NCI-H2081 (cell line): ENCODE data around the gene CPLX1.
A peak's percentile ranks its signal among the peaks of the same experiment; 100 is the strongest.

Experiments used
- DNase-seq, 2 experiments: peaks; one replicate each; lab custom pipeline; 2025; lab: John Stamatoyannopoulos, UW

The CPLX1 gene

GRCh38 chr4:832536-832935 is 6.6 kb upstream of the CPLX1 start:
- DNase-seq: no peak

GRCh38 chr4:832108-832507 is 6.2 kb upstream of the CPLX1 start:
- no peak for DNase-seq

DNA sequence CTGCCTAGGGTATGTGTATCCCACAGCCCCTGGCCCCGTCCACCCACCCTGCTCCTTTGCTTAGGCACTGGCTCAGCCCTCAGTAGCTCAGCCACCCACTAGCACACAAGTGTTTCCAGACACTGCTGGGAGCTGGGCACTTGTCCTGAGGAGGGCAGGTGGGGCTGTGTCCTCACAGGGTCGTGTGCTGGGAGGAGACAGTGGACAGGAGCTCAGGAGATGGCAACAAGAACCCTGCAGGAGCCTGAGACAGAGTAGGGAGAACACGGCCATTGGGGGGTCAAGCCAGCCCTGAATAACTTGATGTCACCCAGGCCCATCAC is 5.5 kb upstream of the CPLX1 start:
- DNase-seq: no peak

GRCh38 chr4:830601-831482 is 4.9 kb upstream of the CPLX1 start:
- no peak for DNase-seq

DNA sequence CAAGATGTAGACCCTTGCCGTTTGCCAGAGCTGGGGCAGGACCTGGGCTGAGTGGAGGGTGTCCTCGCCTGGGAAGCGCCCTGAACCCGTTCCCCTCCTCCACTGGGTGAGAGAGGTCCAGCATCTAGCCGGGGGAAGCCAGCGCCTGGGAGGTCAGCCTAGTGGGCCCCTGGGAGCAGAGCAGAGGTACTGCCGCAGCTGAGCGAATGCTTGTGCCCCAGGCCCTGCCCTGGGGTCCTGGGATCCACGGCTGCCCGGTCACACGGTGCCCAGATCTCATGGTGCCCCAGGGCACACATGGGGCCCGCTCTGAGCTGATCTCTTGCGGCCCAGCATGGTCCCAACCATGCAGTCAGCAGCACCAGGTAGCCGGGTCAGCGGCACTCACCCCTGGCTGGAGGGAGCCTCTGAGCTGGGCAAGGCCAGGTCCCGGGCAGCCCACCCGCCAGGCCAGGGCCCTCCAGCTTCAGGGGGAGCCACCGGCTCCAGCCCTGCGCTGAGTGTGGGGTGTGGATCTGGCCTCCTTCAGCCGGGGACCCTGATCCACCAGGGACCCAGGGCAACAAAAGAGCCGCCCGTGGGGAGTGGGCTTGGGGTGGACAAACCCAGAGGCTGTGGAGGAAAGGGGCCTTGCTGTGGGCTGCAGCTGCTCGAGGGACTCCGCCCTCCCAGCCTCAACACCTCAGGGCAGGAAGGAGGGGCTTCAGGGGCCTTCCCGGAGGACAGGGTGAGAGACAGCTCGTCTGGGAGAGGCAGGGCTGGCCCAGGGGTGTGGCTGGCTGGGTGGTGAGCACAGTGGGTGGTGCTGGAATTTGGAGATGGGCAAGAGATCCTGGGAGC is 4.1 kb upstream of the CPLX1 start:
- DNase-seq: no peak

DNA sequence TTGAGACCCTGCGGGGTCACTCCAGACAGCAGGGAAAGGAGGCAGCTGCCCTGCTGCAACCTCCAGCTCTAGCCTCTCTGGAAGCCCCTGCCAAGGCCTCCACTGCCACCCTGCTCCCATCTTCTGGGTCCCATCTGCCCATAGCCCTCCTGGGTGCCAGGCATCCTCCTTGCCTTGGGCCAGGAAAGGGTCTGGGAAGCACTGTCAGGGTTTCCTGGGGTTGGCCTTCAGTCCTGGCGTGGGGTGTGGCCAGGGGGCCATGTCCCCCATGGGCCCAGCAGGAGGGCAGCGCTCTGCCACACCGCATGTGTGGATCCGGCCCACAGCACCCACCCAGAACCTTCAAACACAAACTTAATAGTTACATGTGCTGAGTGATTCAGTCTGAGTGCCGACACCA is 3.4 kb upstream of the CPLX1 start:
- DNase-seq: no peak

GRCh38 chr4:828641-829271 is 2.8 kb upstream of the CPLX1 start:
- DNase-seq: no peak

GRCh38 chr4:827209-828081 is 1.5 kb upstream of the CPLX1 start:
- no peak for DNase-seq

- no peak for DNase-seq
Measured at GRCh38 chr4:826508-827208, 729 bp upstream of the CPLX1 start.

DNA sequence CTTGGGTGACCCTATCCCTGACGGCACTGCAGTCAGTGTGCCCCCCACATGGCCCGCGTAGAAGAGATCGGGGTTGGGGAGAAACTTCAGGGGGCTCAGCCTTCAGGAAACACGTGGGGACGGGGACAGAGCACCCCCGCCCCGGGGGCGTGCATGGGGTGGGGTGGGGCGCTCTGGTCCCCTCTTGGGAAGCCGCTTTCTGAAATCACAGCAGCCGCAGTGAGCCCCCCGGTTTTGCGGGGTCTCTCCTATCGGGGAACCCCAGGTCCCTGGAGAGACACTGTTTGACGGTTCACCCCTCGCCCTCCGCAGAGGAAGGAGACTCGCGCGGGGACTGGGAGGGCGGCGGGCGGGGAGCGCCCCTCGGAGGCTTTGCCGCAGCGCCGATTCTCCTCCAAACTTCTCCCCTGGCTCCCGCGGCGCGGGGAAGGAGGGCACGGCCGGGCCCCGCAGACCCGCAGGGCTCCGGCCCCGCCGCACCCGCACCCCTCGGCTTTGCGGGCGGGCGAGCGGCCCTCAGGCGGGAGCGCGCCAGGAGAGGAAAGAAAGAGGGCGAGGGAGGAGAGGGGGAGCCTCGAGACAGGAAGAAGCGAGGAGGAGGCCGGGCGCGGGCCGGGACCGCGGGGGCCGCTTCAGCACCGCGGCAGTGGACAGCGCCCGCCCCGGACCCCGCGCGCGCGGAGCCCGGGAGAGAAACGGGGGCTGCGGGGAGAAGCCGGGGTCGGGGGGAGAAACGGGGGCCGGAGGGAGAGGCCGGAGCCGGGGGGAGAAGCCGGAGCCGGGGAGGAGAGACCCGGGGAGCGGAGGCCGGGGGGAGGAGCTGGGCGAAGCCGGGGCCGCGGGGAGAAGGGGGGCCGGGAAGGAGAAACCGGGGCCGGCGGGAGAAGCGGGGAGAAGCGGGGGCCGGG is 612 bp downstream of the CPLX1 start:
- peak; percentile 4 to 18 for DNase-seq

DNA sequence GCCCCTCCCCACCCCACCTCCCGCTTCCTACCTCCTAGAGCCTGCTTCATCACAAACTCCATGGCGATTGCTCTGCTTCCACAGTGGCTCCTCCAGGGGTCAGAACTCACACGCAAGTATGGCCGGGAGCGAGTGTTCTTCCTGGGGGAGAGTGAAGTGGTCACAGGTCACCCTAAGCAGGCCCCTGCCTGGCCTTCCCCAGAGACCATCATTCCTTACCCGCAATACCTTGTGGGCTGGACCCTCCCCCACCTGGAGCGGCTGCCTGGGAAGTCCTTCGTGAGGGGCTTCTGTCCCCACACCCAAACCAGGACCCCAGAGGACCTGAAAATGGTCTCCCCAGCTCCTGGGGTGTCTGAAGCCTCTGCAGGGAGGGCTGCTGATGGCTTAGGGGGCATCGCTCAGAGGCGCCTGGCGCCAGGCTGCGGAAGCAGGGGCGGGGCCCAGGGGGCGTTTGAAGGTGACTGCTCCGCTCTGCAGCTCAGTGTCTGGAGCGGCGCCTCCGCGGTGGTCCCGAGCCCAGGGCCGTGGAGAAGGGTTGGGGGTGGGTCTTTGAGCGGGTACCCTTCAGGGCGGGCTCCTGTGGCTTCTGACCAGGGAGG is 1.4 kb downstream of the CPLX1 start:
- no peak for DNase-seq

- no peak for DNase-seq
Measured at GRCh38 chr4:823761-824460, 2.0 kb downstream of the CPLX1 start.

DNA sequence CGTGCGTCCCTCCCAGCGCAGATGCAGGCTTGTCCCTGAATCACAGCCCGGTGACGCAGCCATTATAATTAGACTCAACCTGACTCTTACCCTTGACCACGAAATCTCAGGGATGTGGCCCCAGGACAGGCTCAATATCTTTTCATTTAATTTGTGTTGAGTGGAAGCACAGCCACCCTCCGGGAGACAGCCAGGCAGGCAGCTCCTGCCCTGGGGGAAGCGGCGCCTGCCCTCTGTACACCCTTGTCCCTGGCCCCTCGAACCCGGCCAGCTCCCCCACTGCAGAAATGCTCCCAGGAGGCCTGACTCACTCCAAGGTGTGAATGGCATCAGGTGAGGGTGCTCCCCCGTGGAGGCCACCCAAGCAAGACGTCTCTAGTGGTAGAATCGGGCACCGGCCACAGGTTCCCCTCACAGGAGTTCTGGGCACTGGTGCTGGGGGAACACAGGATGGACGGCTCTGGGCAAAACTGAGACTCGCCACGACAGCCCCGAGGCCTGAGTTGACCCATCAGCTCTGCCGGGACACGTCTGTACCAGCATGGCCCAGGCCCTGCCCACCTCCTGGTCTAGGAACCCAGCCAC is 2.7 kb downstream of the CPLX1 start:
- no peak for DNase-seq

GRCh38 chr4:822361-823175 is 3.4 kb downstream of the CPLX1 start:
- DNase-seq: no peak

GRCh38 chr4:821631-822030 is 4.3 kb downstream of the CPLX1 start:
- DNase-seq: no peak

- DNase-seq: no peak
Measured at GRCh38 chr4:821181-821591, 4.7 kb downstream of the CPLX1 start.

DNA sequence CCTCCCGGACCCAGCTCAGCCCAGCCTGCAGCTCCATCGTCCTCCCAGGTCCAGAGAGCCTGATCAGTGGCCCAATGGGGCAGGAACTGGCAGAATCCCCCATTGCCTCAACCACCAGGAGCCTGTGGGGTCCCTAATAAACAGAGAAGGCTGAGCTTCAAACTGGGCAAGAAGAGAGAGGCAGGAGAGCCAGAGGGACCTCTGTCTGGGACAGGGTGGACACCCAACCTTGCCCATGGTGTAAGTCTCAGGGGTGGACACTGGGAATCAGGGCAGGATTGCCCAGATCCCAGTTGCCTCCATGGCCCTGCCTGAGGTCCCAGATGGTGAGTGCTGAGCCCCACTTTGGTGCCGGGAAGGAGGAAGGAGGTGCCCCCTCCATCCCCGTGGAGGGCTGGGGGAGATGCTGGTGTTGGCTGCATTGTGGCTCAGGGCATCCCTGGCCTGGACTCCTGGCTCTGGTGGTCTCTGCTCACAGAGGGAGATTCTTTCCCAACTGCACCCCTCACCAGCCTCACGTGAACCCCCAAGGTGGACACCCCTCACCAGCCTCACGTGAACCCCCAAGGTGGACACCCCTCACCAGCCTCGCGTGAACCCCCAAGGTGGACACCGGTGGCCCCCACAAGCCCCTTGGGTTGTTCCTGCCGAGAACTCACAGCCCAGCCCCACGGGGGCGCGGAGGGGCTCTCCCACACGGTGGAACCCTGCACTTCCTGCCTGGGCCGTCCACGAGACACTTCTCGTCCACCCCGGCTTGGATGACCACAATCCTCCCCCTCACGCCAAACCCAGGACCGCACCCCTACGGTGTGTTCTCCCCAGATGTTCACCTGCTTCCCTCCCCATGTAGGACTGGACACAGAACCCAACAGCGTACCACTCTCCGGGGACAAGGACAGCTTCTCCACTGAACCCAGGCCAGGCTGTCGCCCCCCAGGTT is 5.4 kb downstream of the CPLX1 start:
- DNase-seq: no peak
